Caco-2 (cell line): ENCODE data around the gene FBXW8. TPM values are rescaled to one million over a fixed set of nuclear protein-coding genes. Genes with fewer than 3 reads are reported as not detected.

Source experiments
- BruUV-seq: library from RNA; stranded (reverse); fragments of 400-500 nt; replicated peaks from 2 replicates; lab custom pipeline; 2021; lab: Mats Ljungman, UMichigan
- CTCF ChIA-PET: fragments of 300-600 bp; sonication (Branson Sonifier 250); formaldehyde crosslinking; loops from one replicate; lab custom pipeline; 2022; ENCODE audit warnings: antibody characterized with exemption; lab: Charles Lee
- POLR2A ChIA-PET: fragments of 300-600 bp; sonication (Branson Sonifier 250); formaldehyde crosslinking; loops from one replicate; lab custom pipeline; 2022; ENCODE audit warnings: antibody characterized with exemption; lab: Charles Lee
- DNase-seq, 2 experiments: peaks; one replicate each; pipeline versions ENCODE4 v3.0.0 to v3.0.0-alpha.2; 2020 to 2022
- H3K27me3 ChIP-seq: replicated peaks from 2 replicates; pipeline ENCODE4 v1.6.0; 2011; ENCODE audit warnings: low read length; ENCODE audit not compliant: control insufficient read depth, insufficient read depth
- H3K36me3 ChIP-seq: 2 replicates; pipeline ENCODE4 v1.5.1; 2011; ENCODE audit warnings: low read length; ENCODE audit not compliant: control insufficient read depth, insufficient read depth
- H3K4me1 ChIP-seq: fragments of 250-450 bp; sonication (Bioruptor Pico); 2 replicates; pipeline ENCODE4 v1.5.1; 2020; ENCODE audit warnings: mild to moderate bottlenecking
- H3K4me3 ChIP-seq: 2 replicates; pipeline ENCODE4 v1.5.1; 2011; ENCODE audit warnings: low read depth, mild to moderate bottlenecking, control low read depth, low read length
- H3K9me3 ChIP-seq: fragments of 250-450 bp; sonication (Bioruptor Pico); 2 replicates; pipeline ENCODE4 v1.5.1; 2020; ENCODE audit warnings: mild to moderate bottlenecking, moderate library complexity
- H3K27ac Mint-ChIP-seq: one replicate; pipeline ENCODE4 v1.8.0; 2022; ENCODE audit warnings: mixed read lengths; ENCODE audit not compliant: unreplicated experiment
- H3K27me3 Mint-ChIP-seq: one replicate; pipeline ENCODE4 v1.8.0; 2022; ENCODE audit warnings: mixed read lengths; ENCODE audit not compliant: insufficient read depth, unreplicated experiment
- H3K36me3 Mint-ChIP-seq: one replicate; pipeline ENCODE4 v1.8.0; 2022; ENCODE audit warnings: mild to moderate bottlenecking, mixed read lengths; ENCODE audit not compliant: insufficient read depth, unreplicated experiment
- H3K4me1 Mint-ChIP-seq: one replicate; pipeline ENCODE4 v1.8.0; 2022; ENCODE audit warnings: low read depth, mixed read lengths; ENCODE audit not compliant: unreplicated experiment
- H3K4me3 Mint-ChIP-seq: one replicate; pipeline ENCODE4 v1.8.0; 2022; ENCODE audit warnings: mild to moderate bottlenecking, moderate library complexity, mixed read lengths; ENCODE audit not compliant: unreplicated experiment
- H3K9me3 Mint-ChIP-seq: one replicate; pipeline ENCODE4 v1.8.0; 2022; ENCODE audit warnings: mixed read lengths; ENCODE audit not compliant: unreplicated experiment
- CTCF ChIP-seq, 2 experiments: fragments of 200-600 bp in 1 of 2; IDR thresholded peaks; 1 replicate in 1 of 2; 2 replicates in 1 of 2; pipeline versions ENCODE4 v1.5.1 to v1.8.0; 2011 to 2022; ENCODE audit warnings: antibody characterized with exemption in 1 of 2, control low read depth in 1 of 2, inconsistent platforms in 1 of 2, low read depth in 1 of 2, low read length in 1 of 2, mild to moderate bottlenecking in 1 of 2, moderate library complexity in 1 of 2; ENCODE audit not compliant: insufficient read depth in 1 of 2, severe bottlenecking in 1 of 2, unreplicated experiment in 1 of 2
- intact Hi-C: fragments of 100-400 bp; cut with micrococcal nuclease; formaldehyde crosslinking; loops from one replicate; pipeline ENCODE4 v1.10.0; 2022; ENCODE audit not compliant: unreplicated experiment
- total RNA-seq: library from RNA; stranded (reverse); gene quantifications from 2 replicates; pipeline ENCODE4 v1.2.3, GENCODE V29; 2022

Gene FBXW8
- total RNA-seq, 1 experiment from 2014 or later, result 12.2 TPM

- Histone ChIP-seq H3K9me3 (no peaks in the 10 kb centered on the region), H3K4me1 (no peaks in the 10 kb centered on the region), H3K36me3 (no peaks in the 10 kb centered on the region), H3K4me3 (no peak overlapping the region), H3K27me3 (no peaks in the 10 kb centered on the region)
- no peak for DNase-seq
- TF ChIP-seq CTCF (IDR thresholded peaks at IDR 0.05; ENCODE audit: insufficient read depth in 1 of 2, low read depth in 1 of 2, low read length in 1 of 2, severe bottlenecking in 1 of 2, unreplicated experiment in 1 of 2), result no peak
- ChIA-PET POLR2A (no interaction called here), CTCF (interaction anchor here (0.7 kb wide), 1 partner anchor 40 kb away, joined by 5 read pairs; no protein-coding TSS in a partner anchor)
- intact Hi-C loops, result no loop called here
- H3K27ac Mint-ChIP-seq, result no peak overlapping the region
- no peaks in the 10 kb centered on the region for H3K9me3 Mint-ChIP-seq
- H3K36me3 Mint-ChIP-seq, result no peaks in the 10 kb centered on the region
- no peaks in the 10 kb centered on the region for H3K4me1 Mint-ChIP-seq
- H3K4me3 Mint-ChIP-seq, result no peak overlapping the region
- no TSS peak for BruUV-seq
- no peaks in the 10 kb centered on the region for H3K27me3 Mint-ChIP-seq
Observed at GRCh38 chr12:117058442-117059072, 147.8 kb downstream of the FBXW8 start.

- Mint-ChIP-seq H3K4me1 (no peaks in the 10 kb centered on the region), H3K4me3 (no peak overlapping the region), H3K27ac (no peak overlapping the region), H3K9me3 (no peaks in the 10 kb centered on the region), H3K36me3 (no peaks in the 10 kb centered on the region), H3K27me3 (no peaks in the 10 kb centered on the region)
- H3K36me3 ChIP-seq, result no peaks in the 10 kb centered on the region
- CTCF ChIA-PET, result no interaction called here
- TF ChIP-seq CTCF (IDR thresholded peaks at IDR 0.05; ENCODE audit: insufficient read depth in 1 of 2, low read depth in 1 of 2, low read length in 1 of 2, severe bottlenecking in 1 of 2, unreplicated experiment in 1 of 2), result no peak
- BruUV-seq, result no TSS peak
- H3K4me1 ChIP-seq, result no peaks in the 10 kb centered on the region
- H3K27me3 ChIP-seq, result no peaks in the 10 kb centered on the region
- intact Hi-C loops, result no loop called here
- POLR2A ChIA-PET, result no interaction called here
- no peaks in the 10 kb centered on the region for H3K9me3 ChIP-seq
- DNase-seq, result no peak
- no peak overlapping the region for H3K4me3 ChIP-seq
Observed at GRCh38 chr12:117059156-117059555, 148.4 kb downstream of the FBXW8 start.

GRCh38 chr12:117060246-117060928 is 149.6 kb downstream of the FBXW8 start:
- Mint-ChIP-seq H3K4me3 (no peak overlapping the region), H3K9me3 (no peaks in the 10 kb centered on the region), H3K27ac (no peak overlapping the region), H3K36me3 (no peaks in the 10 kb centered on the region), H3K4me1 (no peaks in the 10 kb centered on the region), H3K27me3 (no peaks in the 10 kb centered on the region)
- CTCF ChIA-PET, result no interaction called here
- no peak overlapping the region for H3K4me3 ChIP-seq
- H3K36me3 ChIP-seq, result no peaks in the 10 kb centered on the region
- DNase-seq, result no peak
- POLR2A ChIA-PET, result no interaction called here
- no peaks in the 10 kb centered on the region for H3K9me3 ChIP-seq
- no TSS peak for BruUV-seq
- TF ChIP-seq CTCF (IDR thresholded peaks at IDR 0.05; ENCODE audit: insufficient read depth in 1 of 2, low read depth in 1 of 2, low read length in 1 of 2, severe bottlenecking in 1 of 2, unreplicated experiment in 1 of 2), result no peak
- H3K27me3 ChIP-seq, result no peaks in the 10 kb centered on the region
- H3K4me1 ChIP-seq, result no peaks in the 10 kb centered on the region
- intact Hi-C loops, result no loop called here
